ENCODE measurements around the gene WDR90. TPM values are rescaled to one million over a fixed set of nuclear protein-coding genes. Genes with fewer than 3 reads are reported as not detected.

The WDR90 gene
- total and polyA plus RNA-seq, 8 donors = 14.7 to 91.3 (median 22.3) TPM

- 79 to 85% methylated on average over 19 to 22 of the region's 22 CpGs for WGBS, 2 donors
- DNase-seq = no peak
- no peak for TF ChIP-seq CTCF (IDR thresholded peaks at IDR 0.05)
- H3K27ac ChIP-seq = peak overlapping the region in 2 of 4 donors; percentile 18 to 91
- H3K36me3 ChIP-seq = no peaks in the 10 kb centered on the region
- intact Hi-C loops (cut with DNase I) = no loop called here
- no peak for FAIRE-seq
- H3K9me3 ChIP-seq = no peaks in the 10 kb centered on the region
- H3K27me3 ChIP-seq = no peaks in the 10 kb centered on the region
- no peak overlapping the region for H3K4me3 ChIP-seq
- peaks cover 25 to 35% (median 33%) of the 10 kb centered on the region in 3 donors for H3K4me1 ChIP-seq
- ATAC-seq = no peak
Measured at GRCh38 chr16:646679-647172, 2.4 kb upstream of the WDR90 start.

- no peak overlapping the region for H3K4me3 ChIP-seq
- H3K36me3 ChIP-seq = no peaks in the 10 kb centered on the region
- WGBS, 2 donors = 51 to 52% methylated on average over 25 of the region's 25 CpGs
- DNase-seq (peak in 4 of 6 donors; percentile 58 to 88 (median 67)), ATAC-seq (peak in 3 of 4 donors; percentile 3 to 40 (median 10)), FAIRE-seq (no peak)
- H3K4me1 ChIP-seq = peaks cover 25 to 35% (median 33%) of the 10 kb centered on the region in 3 donors
- H3K27me3 ChIP-seq = no peaks in the 10 kb centered on the region
- TF ChIP-seq CTCF (IDR thresholded peaks at IDR 0.05) = no peak
- H3K9me3 ChIP-seq = no peaks in the 10 kb centered on the region
- intact Hi-C loops (cut with DNase I) = no loop called here
- peak overlapping the region; percentile 74 to 91 (median 86) for H3K27ac ChIP-seq
Measured at GRCh38 chr16:647173-647902, 1.8 kb upstream of the WDR90 start.

GRCh38 chr16:648071-648780 lies 939 bp upstream of the WDR90 start:
- Histone ChIP-seq H3K4me1 (peaks cover 23 to 30% (median 29%) of the 10 kb centered on the region in 3 donors), H3K27me3 (no peaks in the 10 kb centered on the region), H3K27ac (peak overlapping the region; percentile 74 to 91 (median 86)), H3K4me3 (peak overlapping the region; percentile 59 to 86 (median 70)), H3K36me3 (peaks cover 0 to 4% (median 0%) of the 10 kb centered on the region in 3 donors), H3K9me3 (no peaks in the 10 kb centered on the region)
- intact Hi-C loops (cut with DNase I) = no loop called here
- FAIRE-seq (no peak), DNase-seq (peak; percentile 85 to 91 (median 86)), ATAC-seq (peak; percentile 57 to 76 (median 70))
- peak in 3 of 4 donors; percentile 23 to 46 (median 30) for TF ChIP-seq CTCF (IDR thresholded peaks at IDR 0.05)
- WGBS, 2 donors = 20 to 25% methylated on average over 23 to 24 of the region's 24 CpGs

- Histone ChIP-seq H3K4me3 (peak overlapping the region; percentile 59 to 86 (median 70)), H3K27ac (peak overlapping the region in 2 of 4 donors; percentile 74 to 91), H3K36me3 (peaks cover 0 to 12% (median 0%) of the 10 kb centered on the region in 3 donors), H3K4me1 (peaks cover 18 to 29% (median 27%) of the 10 kb centered on the region in 3 donors), H3K9me3 (no peaks in the 10 kb centered on the region), H3K27me3 (no peaks in the 10 kb centered on the region)
- TF ChIP-seq CTCF (IDR thresholded peaks at IDR 0.05) = no peak
- 4 to 5% methylated on average over 43 to 44 of the region's 44 CpGs for WGBS, 2 donors
- ATAC-seq (peak in 2 of 4 donors; percentile 0 to 1), FAIRE-seq (no peak), DNase-seq (peak in 1 of 6 donors; percentile 77)
- intact Hi-C loops (cut with DNase I) = loop anchor here in 1 of 3 donors (10.0 kb wide), 1 partner anchor 265 kb away; the partner anchor contains the start of gene PGAP6
Measured at GRCh38 chr16:649631-650030, 466 bp downstream of the WDR90 start.
